Liver (tissue), 3 donors: ENCODE data around the gene SLCO4A1.

Experiments
- ATF3 ChIP-seq: IDR thresholded peaks from 2 replicates; pipeline ENCODE4 v1.6.1; 2016; ENCODE audit warnings: antibody characterized with exemption
- CTCF ChIP-seq: fragments of 150-350 bp; IDR thresholded peaks from 2 replicates; pipeline ENCODE4 v1.5.1; 2017; ENCODE audit warnings: improper control_type of control experiment, low read depth, low read length; ENCODE audit not compliant: missing input control
- EGR1 ChIP-seq, 2 donors: IDR thresholded peaks; 2 replicates each; pipeline ENCODE4 v1.6.1; 2016 to 2018; ENCODE audit warnings: antibody characterized with exemption in 2 of 2, low read depth in 2 of 2
- FOXA1 ChIP-seq: IDR thresholded peaks from 2 replicates; pipeline ENCODE4 v1.6.1; 2016; ENCODE audit warnings: antibody characterized with exemption
- GABPA ChIP-seq, 2 donors: IDR thresholded peaks in 1 of 2; conservative IDR thresholded peaks in 1 of 2; 2 replicates each; pipeline ENCODE4 v1.6.1; 2016; ENCODE audit warnings: antibody characterized with exemption in 2 of 2, mild to moderate bottlenecking in 1 of 2, moderate library complexity in 1 of 2
- HNF4A ChIP-seq, 2 donors: conservative IDR thresholded peaks; 2 replicates each; pipeline ENCODE4 v1.6.1; 2016; ENCODE audit warnings: antibody characterized with exemption in 2 of 2, mild to moderate bottlenecking in 2 of 2
- JUND ChIP-seq, 2 donors: IDR thresholded peaks; 2 replicates each; pipeline ENCODE4 v1.6.1; 2016; ENCODE audit warnings: antibody characterized with exemption in 2 of 2
- MAX ChIP-seq: IDR thresholded peaks from 2 replicates; pipeline ENCODE4 v1.6.1; 2016; ENCODE audit warnings: antibody characterized with exemption
- RAD21 ChIP-seq, 2 donors: IDR thresholded peaks; 2 replicates each; pipeline ENCODE4 v1.6.1; 2016; ENCODE audit warnings: antibody characterized with exemption in 2 of 2, mild to moderate bottlenecking in 2 of 2
- RXRA ChIP-seq, 2 donors: IDR thresholded peaks; 2 replicates each; pipeline ENCODE4 v1.6.1; 2017 to 2018; ENCODE audit warnings: antibody characterized with exemption in 2 of 2, mild to moderate bottlenecking in 1 of 2
- SP1 ChIP-seq: IDR thresholded peaks from 2 replicates; pipeline ENCODE4 v1.6.1; 2018; ENCODE audit warnings: antibody characterized with exemption, mild to moderate bottlenecking
- TAF1 ChIP-seq: conservative IDR thresholded peaks from 2 replicates; pipeline ENCODE4 v1.6.1; 2016; ENCODE audit warnings: antibody characterized with exemption, mild to moderate bottlenecking
- YY1 ChIP-seq: IDR thresholded peaks from 2 replicates; pipeline ENCODE4 v1.6.1; 2016; ENCODE audit warnings: antibody characterized with exemption, mild to moderate bottlenecking
- donor health status: healthy.
- donor health status: healthy.

- TF ChIP-seq CTCF (no peak), JUND (IDR thresholded peaks at IDR 0.05) (no peak), ATF3 (no peak), YY1 (no peak), FOXA1 (no peak), RXRA (IDR thresholded peaks at IDR 0.05) (no peak), TAF1 (no peak), EGR1 (IDR thresholded peaks at IDR 0.05; ENCODE audit: low read depth in 2 of 2) (no peak), GABPA (IDR thresholded peaks at IDR 0.05 in 1 of 2, conservative IDR thresholded peaks at IDR 0.05 in 1 of 2) (no peak), HNF4A (conservative IDR thresholded peaks at IDR 0.05) (no peak), RAD21 (IDR thresholded peaks at IDR 0.05) (no peak), MAX (no peak), SP1 (no peak)
Observed at GRCh38 chr20:62606551-62607201, 35.6 kb upstream of the SLCO4A1 start.
